ENCODE data around the gene PTMS.

The PTMS gene

DNA sequence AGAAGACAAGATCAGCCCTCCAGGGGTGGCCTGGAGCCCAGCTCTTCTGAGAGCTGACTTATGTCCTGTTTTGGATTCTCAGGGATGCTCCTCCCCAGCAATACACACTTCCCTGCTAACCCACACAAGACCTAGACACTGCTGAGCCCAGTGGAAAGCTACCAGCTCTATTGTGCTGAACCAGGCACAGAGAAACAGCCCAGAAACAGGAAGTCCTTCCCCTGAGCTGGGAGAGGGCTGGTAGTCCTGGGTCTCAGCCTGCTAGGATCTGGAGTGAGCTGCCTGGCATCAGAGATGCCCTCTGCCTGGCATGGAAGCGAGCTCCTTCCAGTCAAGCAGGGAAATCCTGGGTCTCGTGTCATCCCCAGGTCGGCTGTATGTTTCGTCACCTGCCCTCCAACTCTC, 4.9 kb downstream of the PTMS start:
- Histone ChIP-seq H3K27ac (ENCODE audit: poor library complexity, severe bottlenecking) (no peak overlapping the region), H3K27me3 (ENCODE audit: insufficient read depth, poor library complexity, severe bottlenecking) (no peaks in the 10 kb centered on the region), H3K36me3 (ENCODE audit: low read depth) (peaks cover 9% of the 10 kb centered on the region; the same call in 1 of the 2 replicates), H3K9me3 (ENCODE audit: severe bottlenecking) (no peaks in the 10 kb centered on the region), H3K4me3 (ENCODE audit: severe bottlenecking) (no peak overlapping the region), H3K4me1 (ENCODE audit: insufficient read depth, poor library complexity, severe bottlenecking) (peaks cover 5% of the 10 kb centered on the region)
- ATAC-seq (ENCODE audit: low read depth) (0 out of 3 replicates have a peak, but pooled peaks have one; percentile 1), DNase-seq (ENCODE audit: low spot score) (no peak)
- TF ChIP-seq, protein P1, sequence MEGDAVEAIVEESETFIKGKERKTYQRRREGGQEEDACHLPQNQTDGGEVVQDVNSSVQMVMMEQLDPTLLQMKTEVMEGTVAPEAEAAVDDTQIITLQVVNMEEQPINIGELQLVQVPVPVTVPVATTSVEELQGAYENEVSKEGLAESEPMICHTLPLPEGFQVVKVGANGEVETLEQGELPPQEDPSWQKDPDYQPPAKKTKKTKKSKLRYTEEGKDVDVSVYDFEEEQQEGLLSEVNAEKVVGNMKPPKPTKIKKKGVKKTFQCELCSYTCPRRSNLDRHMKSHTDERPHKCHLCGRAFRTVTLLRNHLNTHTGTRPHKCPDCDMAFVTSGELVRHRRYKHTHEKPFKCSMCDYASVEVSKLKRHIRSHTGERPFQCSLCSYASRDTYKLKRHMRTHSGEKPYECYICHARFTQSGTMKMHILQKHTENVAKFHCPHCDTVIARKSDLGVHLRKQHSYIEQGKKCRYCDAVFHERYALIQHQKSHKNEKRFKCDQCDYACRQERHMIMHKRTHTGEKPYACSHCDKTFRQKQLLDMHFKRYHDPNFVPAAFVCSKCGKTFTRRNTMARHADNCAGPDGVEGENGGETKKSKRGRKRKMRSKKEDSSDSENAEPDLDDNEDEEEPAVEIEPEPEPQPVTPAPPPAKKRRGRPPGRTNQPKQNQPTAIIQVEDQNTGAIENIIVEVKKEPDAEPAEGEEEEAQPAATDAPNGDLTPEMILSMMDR (IDR thresholded peaks at IDR 0.05; ENCODE audit: poor library complexity, severe bottlenecking), result no peak

DNA sequence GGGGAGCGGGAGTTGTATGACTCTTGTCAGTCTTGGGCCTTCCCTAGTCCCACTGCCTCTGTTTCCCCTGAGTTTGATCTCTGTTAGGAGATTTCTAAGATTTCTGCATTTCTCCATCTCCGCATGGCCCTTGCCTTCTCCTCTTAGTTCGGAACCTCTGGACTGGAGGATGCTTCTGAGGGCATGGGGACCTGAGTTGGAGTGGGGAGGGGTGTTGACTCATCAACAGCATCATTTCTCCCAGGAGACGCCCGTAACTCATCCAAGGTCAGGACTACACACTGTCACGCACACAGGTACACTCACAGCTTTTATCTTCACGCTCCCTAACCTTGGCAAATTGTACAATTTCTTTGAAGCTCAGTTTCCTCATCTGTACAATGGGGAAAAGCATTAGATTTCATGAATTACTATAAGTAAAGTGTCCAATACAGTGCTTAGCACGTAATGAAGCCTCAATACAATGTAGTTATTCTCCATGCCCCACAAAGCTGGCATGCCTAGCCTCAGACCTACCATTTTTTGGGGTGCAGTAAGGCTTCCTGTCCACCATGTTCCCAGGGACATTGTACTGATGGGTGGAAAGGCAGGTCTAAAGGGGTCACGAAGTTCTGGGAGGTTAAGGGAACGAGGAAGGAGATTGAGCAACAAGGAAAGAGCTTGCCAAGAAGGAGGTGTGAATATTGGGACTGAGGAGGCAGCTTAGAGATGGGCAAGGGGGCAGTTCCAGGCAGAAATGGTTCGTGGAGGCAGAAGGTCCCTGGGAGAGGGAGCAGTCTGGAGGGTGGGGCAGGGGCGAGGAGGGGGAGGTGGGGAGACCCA, 5.6 kb downstream of the PTMS start:
- DNase-seq (ENCODE audit: low spot score), result no peak
- TF ChIP-seq, protein P1 (IDR thresholded peaks at IDR 0.05; ENCODE audit: poor library complexity, severe bottlenecking), result no peak
- no peaks in the 10 kb centered on the region for H3K27me3 ChIP-seq (ENCODE audit: insufficient read depth, poor library complexity, severe bottlenecking)
- H3K4me3 ChIP-seq (ENCODE audit: severe bottlenecking), result no peak overlapping the region
- H3K4me1 ChIP-seq (ENCODE audit: insufficient read depth, poor library complexity, severe bottlenecking), result peaks cover 5% of the 10 kb centered on the region
- H3K9me3 ChIP-seq (ENCODE audit: severe bottlenecking), result no peaks in the 10 kb centered on the region
- H3K36me3 ChIP-seq (ENCODE audit: low read depth), result peaks cover 9% of the 10 kb centered on the region; the same call in 1 of the 2 replicates
- H3K27ac ChIP-seq (ENCODE audit: poor library complexity, severe bottlenecking), result no peak overlapping the region
- ATAC-seq (ENCODE audit: low read depth), result no peak

DNA sequence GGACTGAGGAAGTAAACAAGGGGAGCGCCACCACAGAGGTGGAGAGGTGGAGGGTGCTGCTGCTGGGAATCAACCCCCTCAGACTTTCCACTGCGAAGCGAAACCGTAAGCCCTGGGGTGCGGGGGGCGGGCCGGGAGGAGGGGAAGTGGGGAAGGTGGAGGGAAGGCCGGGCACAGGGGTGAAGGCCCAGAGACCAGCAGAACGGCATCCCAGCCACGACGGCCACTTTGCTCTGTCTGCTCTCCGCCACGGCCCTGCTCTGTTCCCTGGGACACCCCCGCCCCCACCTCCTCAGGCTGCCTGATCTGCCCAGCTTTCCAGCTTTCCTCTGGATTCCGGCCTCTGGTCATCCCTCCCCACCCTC, 6.2 kb downstream of the PTMS start, which contains the start of gene LAG3:
Gene LAG3, plus strand, starts transcription at position 190 of the 365 bp plus-strand sequence. CDS start 333 bp downstream, outside the sequence.
- H3K27ac ChIP-seq (ENCODE audit: poor library complexity, severe bottlenecking), result no peak within 1 kb of the TSS
- DNase-seq (ENCODE audit: low spot score), result no peak
- peaks cover 9% of the 10 kb centered on the region; the same call in 1 of the 2 replicates for H3K36me3 ChIP-seq (ENCODE audit: low read depth)
- no peak within 1 kb of the TSS for H3K4me3 ChIP-seq (ENCODE audit: severe bottlenecking)
- TF ChIP-seq, protein P1 (IDR thresholded peaks at IDR 0.05; ENCODE audit: poor library complexity, severe bottlenecking), result no peak
- no peaks in the 10 kb centered on the region for H3K9me3 ChIP-seq (ENCODE audit: severe bottlenecking)
- H3K27me3 ChIP-seq (ENCODE audit: insufficient read depth, poor library complexity, severe bottlenecking), result no peaks in the 10 kb centered on the region
- no peak for ATAC-seq (ENCODE audit: low read depth)
- peaks cover 5% of the 10 kb centered on the region for H3K4me1 ChIP-seq (ENCODE audit: insufficient read depth, poor library complexity, severe bottlenecking)

DNA sequence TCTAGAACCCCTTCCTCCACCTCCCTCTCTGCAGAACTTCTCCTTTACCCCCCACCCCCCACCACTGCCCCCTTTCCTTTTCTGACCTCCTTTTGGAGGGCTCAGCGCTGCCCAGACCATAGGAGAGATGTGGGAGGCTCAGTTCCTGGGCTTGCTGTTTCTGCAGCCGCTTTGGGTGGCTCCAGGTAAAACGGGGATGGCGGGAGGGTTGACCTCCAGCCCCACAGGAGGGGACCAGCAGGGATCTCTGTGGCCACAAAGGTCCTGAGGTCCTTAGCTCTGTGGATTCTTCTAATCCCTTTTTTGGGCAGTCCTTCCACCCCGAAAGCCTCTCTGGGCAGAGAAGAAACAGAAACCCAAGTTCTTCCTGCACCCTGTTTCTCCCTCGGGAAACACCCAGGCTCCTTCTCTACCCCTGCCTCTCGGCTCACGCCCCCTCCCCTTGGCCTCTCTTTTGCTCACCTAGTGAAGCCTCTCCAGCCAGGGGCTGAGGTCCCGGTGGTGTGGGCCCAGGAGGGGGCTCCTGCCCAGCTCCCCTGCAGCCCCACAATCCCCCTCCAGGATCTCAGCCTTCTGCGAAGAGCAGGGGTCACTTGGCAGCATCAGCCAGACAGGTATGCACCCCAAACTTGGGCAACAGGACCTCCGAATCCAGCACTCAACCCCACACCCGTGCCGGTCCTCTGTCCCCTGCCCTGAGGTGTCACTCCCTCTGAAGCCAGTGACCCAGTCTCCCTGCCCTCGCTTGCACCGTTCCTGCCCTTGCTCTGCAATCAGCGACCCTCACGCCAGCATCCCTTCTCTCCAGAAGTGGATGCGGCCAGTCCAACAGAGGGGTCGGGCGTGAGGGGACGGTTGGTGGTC, 6.8 kb downstream of the PTMS start:
- Histone ChIP-seq H3K4me3 (ENCODE audit: severe bottlenecking) (no peak overlapping the region), H3K27ac (ENCODE audit: poor library complexity, severe bottlenecking) (no peak overlapping the region), H3K36me3 (ENCODE audit: low read depth) (peaks cover 9% of the 10 kb centered on the region; the same call in 1 of the 2 replicates), H3K4me1 (ENCODE audit: insufficient read depth, poor library complexity, severe bottlenecking) (peaks cover 5% of the 10 kb centered on the region), H3K9me3 (ENCODE audit: severe bottlenecking) (no peaks in the 10 kb centered on the region), H3K27me3 (ENCODE audit: insufficient read depth, poor library complexity, severe bottlenecking) (no peaks in the 10 kb centered on the region)
- TF ChIP-seq, protein P1 (IDR thresholded peaks at IDR 0.05; ENCODE audit: poor library complexity, severe bottlenecking), result no peak
- no peak for DNase-seq (ENCODE audit: low spot score)
- no peak for ATAC-seq (ENCODE audit: low read depth)
